ENCODE measurements around the gene ABCG2. TPM values are rescaled to one million over a fixed set of nuclear protein-coding genes. Genes with fewer than 3 reads are reported as not detected.

The ABCG2 gene
- total RNA-seq = under 1 TPM in 1 of 2 donors, not detected in 1; 0.74 TPM

DNA sequence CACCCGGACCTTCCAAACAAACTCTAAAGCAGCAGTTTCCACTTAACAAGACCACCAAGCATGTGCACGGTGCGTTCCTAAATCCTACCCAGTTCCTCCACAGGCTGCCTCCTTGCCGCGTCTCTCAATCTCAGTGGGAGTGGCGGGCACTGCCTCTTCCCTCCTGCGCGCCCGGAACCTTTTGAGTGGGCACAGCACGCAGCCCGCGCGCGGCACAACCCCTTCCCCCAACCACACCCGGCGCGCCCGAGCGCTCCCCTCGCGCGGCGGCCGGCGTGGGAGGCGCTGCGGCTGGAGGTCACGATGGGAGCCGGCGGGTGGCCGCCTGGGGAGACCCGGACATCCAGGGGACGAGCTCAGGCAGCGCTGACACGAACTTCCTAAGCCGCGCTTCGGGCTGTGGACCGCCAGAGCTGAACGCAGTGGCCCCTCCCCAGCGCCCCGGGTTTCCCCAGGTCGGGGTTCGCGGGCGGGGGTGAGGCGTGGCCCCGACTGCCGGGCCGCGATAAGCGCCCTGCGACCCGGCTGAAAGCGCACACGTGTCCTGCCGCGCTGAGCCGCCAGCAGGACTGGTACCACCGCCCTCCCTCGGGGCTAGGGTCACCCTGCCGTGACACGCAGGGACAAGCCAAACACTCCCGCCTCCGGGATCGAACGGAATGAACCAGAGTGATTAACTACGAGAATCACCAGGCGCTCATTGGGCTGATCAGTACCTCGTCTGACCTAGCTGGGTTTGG lies at the start of gene ABCG2:
Gene ABCG2, minus strand, starts transcription at position 151 of the 740 bp plus-strand sequence. CDS start 18,644 bp downstream, outside the sequence.
- ATAC-seq (peak; percentile 73 to 75), DNase-seq (ENCODE audit: low spot score in 2 of 2) (peak; percentile 36 to 60)
- Mint-ChIP-seq H3K9me3 (peaks cover 0 to 8% of the 10 kb centered on the region in 2 donors), H3K36me3 (no peaks in the 10 kb centered on the region), H3K27ac (peak within 1 kb of the TSS in 1 of 2 donors; percentile 66)

DNA sequence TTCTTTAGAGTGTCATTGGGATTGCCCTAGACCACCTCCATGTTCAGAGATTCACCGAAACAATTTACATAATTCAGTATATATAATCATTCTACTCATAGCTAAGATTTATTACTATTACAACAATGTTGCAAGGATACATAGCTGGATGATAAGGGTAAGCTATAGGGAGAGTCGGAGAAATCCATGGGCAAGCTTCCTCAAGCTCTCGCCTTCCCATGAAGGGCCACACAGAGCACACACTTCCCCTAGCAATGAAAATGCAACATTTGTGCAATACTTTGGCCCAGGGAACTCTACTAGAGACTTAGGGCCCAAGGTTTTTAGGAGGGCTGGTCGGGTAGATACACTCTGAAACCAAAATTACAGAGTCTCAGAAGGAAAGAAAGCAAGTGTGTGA lies 49.7 kb upstream of the ABCG2 start:
- H3K27ac Mint-ChIP-seq = peak overlapping the region in 1 of 2 donors; percentile 38
- no peak for ATAC-seq
- no peaks in the 10 kb centered on the region for H3K36me3 Mint-ChIP-seq
- H3K9me3 Mint-ChIP-seq = no peaks in the 10 kb centered on the region
- no peak for DNase-seq (ENCODE audit: low spot score in 2 of 2)

DNA sequence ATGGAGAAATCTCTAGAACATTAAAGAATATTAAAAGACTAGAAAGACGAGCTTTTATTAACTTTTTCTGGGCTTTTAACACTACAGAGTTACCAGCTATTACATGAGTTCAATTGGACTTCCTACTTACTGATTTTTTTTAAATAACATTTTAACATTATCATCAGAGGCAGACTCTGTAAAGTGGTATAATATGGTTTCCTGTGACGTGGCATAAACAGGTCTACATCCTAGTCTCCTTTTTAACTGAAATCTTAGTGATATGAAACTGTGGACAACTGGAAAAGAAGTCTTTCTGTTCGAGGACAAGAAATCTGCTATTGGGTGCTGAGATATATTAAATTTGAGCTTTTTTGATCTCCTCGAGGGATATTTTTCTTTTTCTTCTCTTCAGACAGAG lies 48.7 kb upstream of the ABCG2 start:
- no peaks in the 10 kb centered on the region for H3K36me3 Mint-ChIP-seq
- ATAC-seq (no peak), DNase-seq (ENCODE audit: low spot score in 2 of 2) (no peak)
- H3K9me3 Mint-ChIP-seq = no peaks in the 10 kb centered on the region
- peak overlapping the region in 1 of 2 donors; percentile 50 for H3K27ac Mint-ChIP-seq

DNA sequence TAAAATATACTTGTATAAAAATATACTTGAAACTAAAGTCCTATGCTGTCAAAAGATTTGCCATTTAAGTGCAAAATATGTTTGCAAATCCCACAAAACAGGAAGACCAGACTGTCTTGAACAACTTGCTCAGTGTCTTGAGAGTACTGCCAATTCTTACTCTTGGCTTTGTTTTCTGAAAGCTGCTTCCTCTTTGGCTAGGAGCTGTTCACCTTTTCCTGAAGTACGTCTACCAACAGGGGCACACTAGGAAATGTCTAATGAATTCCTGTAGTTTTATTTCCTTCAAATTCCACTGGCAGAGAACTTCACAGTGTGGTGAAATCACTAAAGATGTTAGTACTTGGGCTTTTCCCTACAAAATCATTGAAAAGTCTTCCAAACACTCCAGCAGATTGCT lies 46.4 kb upstream of the ABCG2 start:
- DNase-seq (ENCODE audit: low spot score in 2 of 2) (no peak), ATAC-seq (no peak)
- Mint-ChIP-seq H3K27ac (no peak overlapping the region), H3K9me3 (no peaks in the 10 kb centered on the region), H3K36me3 (no peaks in the 10 kb centered on the region)

GRCh38 chr4:88202443-88202842 lies 44.0 kb upstream of the ABCG2 start:
- DNase-seq (ENCODE audit: low spot score in 2 of 2) (no peak), ATAC-seq (no peak)
- Mint-ChIP-seq H3K27ac (no peak overlapping the region), H3K36me3 (no peaks in the 10 kb centered on the region), H3K9me3 (no peaks in the 10 kb centered on the region)

DNA sequence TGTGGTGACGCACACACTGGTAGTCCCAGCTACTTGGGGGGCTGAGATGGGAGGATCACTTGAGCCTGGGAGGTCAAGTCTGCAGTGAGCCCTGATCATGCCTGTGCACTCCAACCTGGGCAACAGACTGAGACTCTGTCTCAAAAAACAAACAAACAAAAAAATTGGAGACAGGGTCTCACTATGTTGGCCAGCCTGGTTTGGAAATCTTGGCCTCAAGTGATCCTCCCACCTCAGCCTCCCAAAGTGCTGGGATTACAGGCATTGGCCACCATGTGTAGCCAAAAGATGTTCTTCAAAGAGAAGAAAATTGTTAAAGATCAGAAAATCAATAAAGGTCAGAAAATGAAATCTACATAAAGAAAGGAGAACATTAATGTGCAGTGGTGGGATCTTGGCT lies 41.7 kb upstream of the ABCG2 start:
- ATAC-seq (no peak), DNase-seq (ENCODE audit: low spot score in 2 of 2) (no peak)
- Mint-ChIP-seq H3K9me3 (no peaks in the 10 kb centered on the region), H3K36me3 (no peaks in the 10 kb centered on the region), H3K27ac (no peak overlapping the region)

- ATAC-seq = peak in 1 of 2 donors; percentile 69
- Mint-ChIP-seq H3K27ac (no peak overlapping the region), H3K36me3 (no peaks in the 10 kb centered on the region), H3K9me3 (no peaks in the 10 kb centered on the region)
- DNase-seq (ENCODE audit: low spot score in 2 of 2) = no peak
Measured at GRCh38 chr4:88196523-88197185, 38.2 kb upstream of the ABCG2 start.

- peak in 1 of 2 donors; percentile 61 for ATAC-seq
- Mint-ChIP-seq H3K9me3 (no peaks in the 10 kb centered on the region), H3K36me3 (no peaks in the 10 kb centered on the region), H3K27ac (no peak overlapping the region)
- DNase-seq (ENCODE audit: low spot score in 2 of 2) = no peak
Measured at GRCh38 chr4:88196013-88196365, 37.5 kb upstream of the ABCG2 start.

DNA sequence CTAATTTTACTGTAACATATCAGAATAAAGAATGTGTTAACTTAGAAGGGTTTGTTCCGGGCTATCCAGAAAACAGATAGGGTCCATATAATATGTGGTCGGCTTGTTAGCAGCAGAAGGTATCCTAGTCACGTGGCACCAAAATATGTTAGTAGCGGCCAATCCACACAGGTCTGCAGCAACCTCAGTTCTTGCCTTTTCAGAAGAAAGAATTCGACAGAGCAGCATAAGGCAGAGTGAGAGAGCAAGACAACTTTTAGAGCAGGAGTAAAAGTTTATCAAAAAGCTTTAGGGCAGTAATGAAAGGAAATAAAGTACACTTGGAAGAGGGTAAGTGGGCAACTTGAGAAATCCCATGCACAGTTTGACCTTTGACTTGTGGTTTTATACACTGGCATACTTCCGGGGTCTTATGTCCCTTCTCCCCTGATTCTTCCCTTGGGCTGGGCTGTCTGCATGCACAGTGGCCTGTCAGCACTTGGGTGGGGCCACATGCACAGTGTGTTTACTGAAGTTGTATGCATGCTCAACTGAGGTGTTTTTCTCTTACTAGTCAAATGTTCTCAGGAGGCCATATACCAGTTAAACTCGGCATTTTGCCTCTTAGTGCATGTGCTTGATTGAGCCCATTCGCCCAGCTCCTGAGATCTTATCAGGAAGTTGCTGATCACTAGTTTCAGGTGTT lies 37.0 kb upstream of the ABCG2 start:
- Mint-ChIP-seq H3K27ac (no peak overlapping the region), H3K9me3 (no peaks in the 10 kb centered on the region), H3K36me3 (no peaks in the 10 kb centered on the region)
- DNase-seq (ENCODE audit: low spot score in 2 of 2) (no peak), ATAC-seq (no peak)

GRCh38 chr4:88191404-88191803 lies 33.0 kb upstream of the ABCG2 start:
- no peak for DNase-seq (ENCODE audit: low spot score in 2 of 2)
- no peak for ATAC-seq
- no peaks in the 10 kb centered on the region for H3K9me3 Mint-ChIP-seq
- no peak overlapping the region for H3K27ac Mint-ChIP-seq
- H3K36me3 Mint-ChIP-seq = no peaks in the 10 kb centered on the region

- DNase-seq (ENCODE audit: low spot score in 2 of 2) = no peak
- no peak for ATAC-seq
- H3K9me3 Mint-ChIP-seq = no peaks in the 10 kb centered on the region
- H3K27ac Mint-ChIP-seq = no peak overlapping the region
- H3K36me3 Mint-ChIP-seq = no peaks in the 10 kb centered on the region
Measured at GRCh38 chr4:88189881-88190585, 31.6 kb upstream of the ABCG2 start.

- H3K27ac Mint-ChIP-seq = no peak overlapping the region
- ATAC-seq (no peak), DNase-seq (ENCODE audit: low spot score in 2 of 2) (no peak)
- no peaks in the 10 kb centered on the region for H3K9me3 Mint-ChIP-seq
- no peaks in the 10 kb centered on the region for H3K36me3 Mint-ChIP-seq
Measured at GRCh38 chr4:88189418-88189738, 30.9 kb upstream of the ABCG2 start.

- Mint-ChIP-seq H3K36me3 (no peaks in the 10 kb centered on the region), H3K27ac (no peak overlapping the region), H3K9me3 (no peaks in the 10 kb centered on the region)
- DNase-seq (ENCODE audit: low spot score in 2 of 2) (peak in 1 of 2 donors; percentile 9), ATAC-seq (peak in 1 of 2 donors; percentile 93)
Measured at GRCh38 chr4:88188738-88189417, 30.4 kb upstream of the ABCG2 start.

DNA sequence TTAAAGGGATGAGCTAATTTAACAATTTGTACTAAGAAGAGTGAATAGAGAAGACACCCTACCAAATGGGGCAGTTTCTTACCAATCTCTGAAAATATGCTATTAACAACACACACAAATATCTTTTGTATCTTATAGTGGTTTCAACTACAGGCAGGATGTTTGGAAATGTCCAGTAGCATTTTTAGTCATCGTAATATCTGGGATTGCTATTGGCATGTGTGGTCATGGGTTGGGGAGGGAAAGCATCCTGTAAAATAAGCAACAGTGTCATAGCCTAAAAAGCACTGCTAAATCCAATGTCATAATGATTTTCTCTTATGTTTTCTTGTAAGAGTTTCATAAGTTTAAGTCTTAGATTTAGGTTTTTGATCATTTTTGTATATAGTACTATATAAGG lies 29.3 kb upstream of the ABCG2 start:
- no peak for ATAC-seq
- peaks cover 0 to 4% of the 10 kb centered on the region in 2 donors for H3K9me3 Mint-ChIP-seq

DNA sequence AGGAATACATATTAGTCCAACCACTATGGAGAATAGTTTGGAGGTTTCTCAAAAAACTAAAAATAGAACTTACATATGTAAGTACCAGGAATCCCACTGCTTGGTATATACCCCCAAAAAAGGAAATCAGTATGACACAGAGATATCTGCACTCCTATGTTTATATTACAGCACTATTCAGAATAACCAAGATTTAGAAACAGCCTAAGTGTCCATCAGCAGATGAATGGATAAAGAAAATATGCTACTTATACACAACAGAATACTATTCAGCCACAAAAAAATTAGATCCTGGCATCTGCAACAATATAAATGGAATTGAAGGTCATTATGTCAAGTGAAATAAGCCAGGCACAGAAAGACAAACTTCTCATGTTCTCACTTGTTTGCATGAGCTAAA lies 27.5 kb upstream of the ABCG2 start:
- Mint-ChIP-seq H3K9me3 (peaks cover 0 to 4% of the 10 kb centered on the region in 2 donors), H3K27ac (no peak overlapping the region), H3K36me3 (no peaks in the 10 kb centered on the region)
- ATAC-seq (no peak), DNase-seq (ENCODE audit: low spot score in 2 of 2) (no peak)

More for the DNA sequence above, 29.3 kb upstream of the ABCG2 start:
- DNase-seq (ENCODE audit: low spot score in 2 of 2) = no peak
- H3K27ac Mint-ChIP-seq = no peak overlapping the region
- H3K36me3 Mint-ChIP-seq = no peaks in the 10 kb centered on the region

GRCh38 chr4:88179261-88179660 lies 20.8 kb upstream of the ABCG2 start:
- DNase-seq (ENCODE audit: low spot score in 2 of 2) = no peak
- Mint-ChIP-seq H3K36me3 (peaks cover 8 to 16% of the 10 kb centered on the region in 2 donors), H3K9me3 (peaks cover 0 to 4% of the 10 kb centered on the region in 2 donors), H3K27ac (no peak overlapping the region)
- ATAC-seq = no peak
